Loucy (cell line): ENCODE data around the gene BHLHA15.

ENCODE experiments used
- H2AFZ ChIP-seq: fragments of 200-600 bp; sonication (generic); 2 replicates; pipeline ENCODE4 v1.6.0; 2016; ENCODE audit warnings: antibody characterized with exemption, mild to moderate bottlenecking, low read length, moderate library complexity
- H3F3A ChIP-seq: fragments of 200-600 bp; 2 replicates; pipeline ENCODE4 v1.6.0; 2016; ENCODE audit warnings: antibody characterized with exemption, low read depth, mild to moderate bottlenecking
- H3K27me3 ChIP-seq: fragments of 200-600 bp; sonication (generic); 2 replicates; pipeline ENCODE4 v1.6.1; 2014; ENCODE audit warnings: low read length, mild to moderate bottlenecking; ENCODE audit not compliant: insufficient read depth, poor library complexity, severe bottlenecking
- H3K36me3 ChIP-seq: fragments of 200-600 bp; sonication (generic); 2 replicates; pipeline ENCODE4 v1.6.1; 2016; ENCODE audit warnings: low read length; ENCODE audit not compliant: insufficient read depth
- H3K4me1 ChIP-seq: fragments of 200-600 bp; sonication (generic); 2 replicates; pipeline ENCODE4 v1.5.1; 2014; ENCODE audit warnings: low read length, mild to moderate bottlenecking; ENCODE audit not compliant: insufficient read depth, poor library complexity, severe bottlenecking
- H3K4me2 ChIP-seq: fragments of 200-600 bp; sonication (generic); 2 replicates; pipeline ENCODE4 v1.6.0; 2014; ENCODE audit warnings: antibody characterized with exemption, low read length, low read depth, mild to moderate bottlenecking; ENCODE audit not compliant: poor library complexity, severe bottlenecking
- H3K4me3 ChIP-seq: fragments of 200-600 bp; sonication (generic); 2 replicates; pipeline ENCODE4 v1.5.1; 2014; ENCODE audit warnings: low read length, mild to moderate bottlenecking, mixed read lengths; ENCODE audit not compliant: poor library complexity, severe bottlenecking
- H3K79me2 ChIP-seq: fragments of 200-600 bp; sonication (generic); 2 replicates; pipeline ENCODE4 v1.6.1; 2014; ENCODE audit warnings: low read length; ENCODE audit not compliant: insufficient read depth
- H3K9ac ChIP-seq: fragments of 200-600 bp; sonication (generic); 2 replicates; pipeline ENCODE4 v1.6.0; 2014; ENCODE audit warnings: mild to moderate bottlenecking, low read depth, low read length, moderate library complexity; ENCODE audit not compliant: poor library complexity, severe bottlenecking
- H3K9me2 ChIP-seq: fragments of 200-600 bp; sonication (generic); replicated peaks from 2 replicates; pipeline ENCODE4 v1.6.1; 2016; ENCODE audit warnings: low read depth, low read length, mixed read lengths
- H3K9me3 ChIP-seq: fragments of 200-600 bp; sonication (generic); 2 replicates; pipeline ENCODE4 v1.6.1; 2014; ENCODE audit warnings: mild to moderate bottlenecking, antibody characterized with exemption, low read length, low read depth; ENCODE audit not compliant: insufficient read depth
- H4K20me1 ChIP-seq: fragments of 200-600 bp; sonication (generic); 2 replicates; pipeline ENCODE4 v1.6.0; 2014; ENCODE audit warnings: antibody characterized with exemption, low read length, mild to moderate bottlenecking; ENCODE audit not compliant: insufficient read depth, poor library complexity, severe bottlenecking
- EZH2phosphoT487 ChIP-seq: fragments of 200-600 bp; IDR thresholded peaks from 2 replicates; pipeline ENCODE4 v1.6.1; 2018; ENCODE audit warnings: antibody characterized with exemption, mild to moderate bottlenecking, moderate library complexity, borderline replicate concordance
- TF ChIP-seq, protein P1 (sequence below): fragments of 200-600 bp; sonication (generic); conservative IDR thresholded peaks from 2 replicates; pipeline ENCODE4 v1.5.1; 2014; ENCODE audit warnings: mild to moderate bottlenecking, antibody characterized with exemption, low read length

The BHLHA15 gene

DNA sequence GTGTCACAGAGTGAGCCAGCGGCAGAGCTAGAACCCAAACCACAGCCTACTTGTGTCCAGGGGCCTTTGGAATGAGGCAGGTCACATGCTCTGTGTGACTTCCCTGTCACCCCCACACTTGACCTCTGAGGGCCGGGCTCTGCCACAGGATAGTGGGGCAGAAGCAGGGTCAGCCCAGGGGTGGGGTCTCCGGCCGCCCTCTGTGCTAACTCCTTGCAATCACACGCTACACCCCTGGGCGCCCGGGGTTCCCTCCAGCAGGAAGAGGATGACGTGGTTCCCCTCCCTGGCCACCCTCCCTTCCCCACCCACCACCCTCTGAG is 21.0 kb downstream of the BHLHA15 start:
- Histone ChIP-seq H3K9me3 (no peaks in the 10 kb centered on the region), H3K36me3 (no peaks in the 10 kb centered on the region), H3K9me2 (no peaks in the 10 kb centered on the region), H4K20me1 (no peaks in the 10 kb centered on the region), H3K9ac (no peak overlapping the region), H3K4me3 (no peak overlapping the region), H2AFZ (no peak overlapping the region), H3K4me2 (no peak overlapping the region), H3K79me2 (no peaks in the 10 kb centered on the region), H3K27me3 (no peaks in the 10 kb centered on the region), H3F3A (no peaks in the 10 kb centered on the region), H3K4me1 (no peaks in the 10 kb centered on the region)
- TF ChIP-seq, protein P1, sequence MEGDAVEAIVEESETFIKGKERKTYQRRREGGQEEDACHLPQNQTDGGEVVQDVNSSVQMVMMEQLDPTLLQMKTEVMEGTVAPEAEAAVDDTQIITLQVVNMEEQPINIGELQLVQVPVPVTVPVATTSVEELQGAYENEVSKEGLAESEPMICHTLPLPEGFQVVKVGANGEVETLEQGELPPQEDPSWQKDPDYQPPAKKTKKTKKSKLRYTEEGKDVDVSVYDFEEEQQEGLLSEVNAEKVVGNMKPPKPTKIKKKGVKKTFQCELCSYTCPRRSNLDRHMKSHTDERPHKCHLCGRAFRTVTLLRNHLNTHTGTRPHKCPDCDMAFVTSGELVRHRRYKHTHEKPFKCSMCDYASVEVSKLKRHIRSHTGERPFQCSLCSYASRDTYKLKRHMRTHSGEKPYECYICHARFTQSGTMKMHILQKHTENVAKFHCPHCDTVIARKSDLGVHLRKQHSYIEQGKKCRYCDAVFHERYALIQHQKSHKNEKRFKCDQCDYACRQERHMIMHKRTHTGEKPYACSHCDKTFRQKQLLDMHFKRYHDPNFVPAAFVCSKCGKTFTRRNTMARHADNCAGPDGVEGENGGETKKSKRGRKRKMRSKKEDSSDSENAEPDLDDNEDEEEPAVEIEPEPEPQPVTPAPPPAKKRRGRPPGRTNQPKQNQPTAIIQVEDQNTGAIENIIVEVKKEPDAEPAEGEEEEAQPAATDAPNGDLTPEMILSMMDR, result no peak

- no peaks in the 10 kb centered on the region for H3K9me2 ChIP-seq
- no peaks in the 10 kb centered on the region for H3K27me3 ChIP-seq
- no peaks in the 10 kb centered on the region for H4K20me1 ChIP-seq
- no peak overlapping the region for H3K9ac ChIP-seq
- no peaks in the 10 kb centered on the region for H3K9me3 ChIP-seq
- H3K36me3 ChIP-seq, result no peaks in the 10 kb centered on the region
- H3F3A ChIP-seq, result no peaks in the 10 kb centered on the region
- H2AFZ ChIP-seq, result no peak overlapping the region
- no peak overlapping the region for H3K4me2 ChIP-seq
- no peak overlapping the region for H3K4me3 ChIP-seq
- H3K79me2 ChIP-seq, result no peaks in the 10 kb centered on the region
- H3K4me1 ChIP-seq, result no peaks in the 10 kb centered on the region
- TF ChIP-seq, protein P1, result no peak
- no peak for TF ChIP-seq EZH2phosphoT487
These were observed 21.6 kb downstream of the BHLHA15 start for GRCh38 chr7:98232799-98233198.

GRCh38 chr7:98233219-98234070 is 22.2 kb downstream of the BHLHA15 start:
- Histone ChIP-seq H3K9me3 (no peaks in the 10 kb centered on the region), H3K27me3 (no peaks in the 10 kb centered on the region), H3K4me1 (no peaks in the 10 kb centered on the region), H3K4me3 (no peak overlapping the region), H3K36me3 (peaks cover 4% of the 10 kb centered on the region; the same call in 1 of the 2 replicates), H3F3A (no peaks in the 10 kb centered on the region), H3K9me2 (no peaks in the 10 kb centered on the region), H3K79me2 (no peaks in the 10 kb centered on the region), H2AFZ (no peak overlapping the region), H3K4me2 (no peak overlapping the region), H4K20me1 (no peaks in the 10 kb centered on the region), H3K9ac (no peak overlapping the region)
- no peak for TF ChIP-seq EZH2phosphoT487
- TF ChIP-seq, protein P1, result no peak
